Gastrocnemius medialis (tissue), 4 donors: ENCODE data around the gene PPFIA4. TPM values are rescaled to one million over a fixed set of nuclear protein-coding genes. Genes with fewer than 3 reads are reported as not detected.
A peak's percentile ranks its signal among the peaks of the same experiment; 100 is the strongest.

ENCODE experiments used
- ATAC-seq, 2 donors: fragments of 150-250 bp; one replicate each; pipeline ENCODE4 v1.9.1; 2016
- DNase-seq, 2 donors: peaks; one replicate each; pipeline ENCODE4 v3.0.0-alpha.2; 2019
- H3K27ac ChIP-seq, 4 donors: fragments of 200-600 bp; sonication (generic); 1 replicate in 1 of 4; 2 replicates in 3 of 4; pipeline ENCODE4 v1.5.1; 2016 to 2018; ENCODE audit warnings: mild to moderate bottlenecking in 2 of 4, moderate library complexity in 1 of 4
- H3K27me3 ChIP-seq, 3 donors: fragments of 200-600 bp; sonication (generic) in 2 of 3; 1 replicate in 1 of 3; 2 replicates in 2 of 3; pipeline versions ENCODE4 v1.5.1 to v1.6.0; 2016 to 2019; ENCODE audit warnings: mild to moderate bottlenecking in 1 of 3, moderate library complexity in 1 of 3
- H3K36me3 ChIP-seq, 2 donors: fragments of 200-600 bp; sonication (generic) in 1 of 2; one replicate each; pipeline ENCODE4 v1.5.1; 2017 to 2018
- H3K4me1 ChIP-seq, 2 donors: fragments of 200-600 bp; sonication (generic) in 1 of 2; one replicate each; pipeline ENCODE4 v1.5.1; 2016 to 2017; ENCODE audit warnings: mild to moderate bottlenecking in 2 of 2
- H3K4me3 ChIP-seq, 4 donors: fragments of 200-600 bp; sonication (generic) in 3 of 4; 1 replicate in 1 of 4; 2 replicates in 3 of 4; pipeline ENCODE4 v1.5.1; 2016 to 2019; ENCODE audit warnings: mild to moderate bottlenecking in 2 of 4
- H3K9me3 ChIP-seq, 3 donors: fragments of 200-600 bp; sonication (generic) in 2 of 3; 1 replicate in 1 of 3; 2 replicates in 2 of 3; pipeline ENCODE4 v1.5.1; 2016 to 2019
- POLR2A ChIP-seq, 2 donors: fragments of 450-650 bp; IDR thresholded peaks; one replicate each; pipeline ENCODE4 v1.6.1; 2017; ENCODE audit warnings: antibody characterized with exemption in 2 of 2, mild to moderate bottlenecking in 2 of 2, moderate library complexity in 2 of 2
- in situ Hi-C, 4 donors: fragments of 200-750 bp; cut with MboI; loops; one replicate each; pipeline versions ENCODE4 v1.15.0 to v1.8.0; 2017; ENCODE audit warnings: low sequenced_read_pairs in 4 of 4
- intact Hi-C: fragments of 100-400 bp; cut with DNase I; formaldehyde crosslinking; loops from one replicate; pipeline ENCODE4 v1.15.1; 2023; ENCODE audit warnings: low total_unique reads
- total RNA-seq, 4 donors: library from RNA; depleted of rRNA; stranded (reverse); fragments of >200 nt; gene quantifications; one replicate each; pipeline versions ENCODE4 v1.1.0 to v1.2.3, GENCODE V29; 2016
- TF ChIP-seq, protein P1 (sequence below), 5 experiments: fragments of 450-650 bp in 3 of 5; fragments of 200-600 bp in 2 of 5; sonication (generic) in 2 of 5; IDR thresholded peaks in 4 of 5; conservative IDR thresholded peaks in 1 of 5; 1 replicate in 4 of 5; 2 replicates in 1 of 5; pipeline ENCODE4 v1.5.1; 2016 to 2019; ENCODE audit warnings: antibody characterized with exemption in 5 of 5, mild to moderate bottlenecking in 3 of 5, moderate library complexity in 3 of 5

The PPFIA4 gene
- total RNA-seq, 4 donors from 2014 or later: 8.4 to 45.5 (median 33.1) TPM

DNA sequence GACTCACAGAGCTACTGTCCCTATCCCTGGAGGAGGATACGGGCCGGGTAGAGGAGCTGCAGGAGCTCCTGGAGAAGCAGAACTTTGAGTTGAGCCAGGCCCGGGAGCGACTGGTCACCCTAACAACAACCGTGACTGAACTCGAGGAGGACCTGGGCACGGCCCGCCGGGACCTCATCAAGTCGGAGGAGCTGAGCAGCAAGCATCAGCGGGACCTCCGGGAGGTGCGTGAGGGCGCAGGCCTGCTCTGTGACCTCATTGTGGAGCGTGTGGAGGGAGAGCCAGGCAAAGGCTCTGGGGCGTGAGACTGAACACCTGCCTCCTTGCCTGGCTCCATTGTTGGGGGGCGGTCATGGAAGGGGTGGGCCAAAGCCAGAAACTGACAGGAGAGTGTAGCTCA, 19.0 kb downstream of the PPFIA4 start:
- intact Hi-C loops (no loop called here), in situ Hi-C loops (no loop called here)
- Histone ChIP-seq H3K9me3 (no peaks in the 10 kb centered on the region), H3K36me3 (peaks cover 0 to 36% of the 10 kb centered on the region in 2 donors), H3K4me3 (no peak overlapping the region), H3K4me1 (peaks cover 0 to 10% of the 10 kb centered on the region in 2 donors), H3K27ac (no peak overlapping the region), H3K27me3 (no peaks in the 10 kb centered on the region)
- TF ChIP-seq, protein P1, sequence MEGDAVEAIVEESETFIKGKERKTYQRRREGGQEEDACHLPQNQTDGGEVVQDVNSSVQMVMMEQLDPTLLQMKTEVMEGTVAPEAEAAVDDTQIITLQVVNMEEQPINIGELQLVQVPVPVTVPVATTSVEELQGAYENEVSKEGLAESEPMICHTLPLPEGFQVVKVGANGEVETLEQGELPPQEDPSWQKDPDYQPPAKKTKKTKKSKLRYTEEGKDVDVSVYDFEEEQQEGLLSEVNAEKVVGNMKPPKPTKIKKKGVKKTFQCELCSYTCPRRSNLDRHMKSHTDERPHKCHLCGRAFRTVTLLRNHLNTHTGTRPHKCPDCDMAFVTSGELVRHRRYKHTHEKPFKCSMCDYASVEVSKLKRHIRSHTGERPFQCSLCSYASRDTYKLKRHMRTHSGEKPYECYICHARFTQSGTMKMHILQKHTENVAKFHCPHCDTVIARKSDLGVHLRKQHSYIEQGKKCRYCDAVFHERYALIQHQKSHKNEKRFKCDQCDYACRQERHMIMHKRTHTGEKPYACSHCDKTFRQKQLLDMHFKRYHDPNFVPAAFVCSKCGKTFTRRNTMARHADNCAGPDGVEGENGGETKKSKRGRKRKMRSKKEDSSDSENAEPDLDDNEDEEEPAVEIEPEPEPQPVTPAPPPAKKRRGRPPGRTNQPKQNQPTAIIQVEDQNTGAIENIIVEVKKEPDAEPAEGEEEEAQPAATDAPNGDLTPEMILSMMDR (IDR thresholded peaks at IDR 0.05 in 4 of 5, conservative IDR thresholded peaks at IDR 0.05 in 1 of 5): no peak
- no peak for TF ChIP-seq POLR2A (IDR thresholded peaks at IDR 0.05)
- no peak for ATAC-seq
- peak in 1 of 2 donors; percentile 9 for DNase-seq

DNA sequence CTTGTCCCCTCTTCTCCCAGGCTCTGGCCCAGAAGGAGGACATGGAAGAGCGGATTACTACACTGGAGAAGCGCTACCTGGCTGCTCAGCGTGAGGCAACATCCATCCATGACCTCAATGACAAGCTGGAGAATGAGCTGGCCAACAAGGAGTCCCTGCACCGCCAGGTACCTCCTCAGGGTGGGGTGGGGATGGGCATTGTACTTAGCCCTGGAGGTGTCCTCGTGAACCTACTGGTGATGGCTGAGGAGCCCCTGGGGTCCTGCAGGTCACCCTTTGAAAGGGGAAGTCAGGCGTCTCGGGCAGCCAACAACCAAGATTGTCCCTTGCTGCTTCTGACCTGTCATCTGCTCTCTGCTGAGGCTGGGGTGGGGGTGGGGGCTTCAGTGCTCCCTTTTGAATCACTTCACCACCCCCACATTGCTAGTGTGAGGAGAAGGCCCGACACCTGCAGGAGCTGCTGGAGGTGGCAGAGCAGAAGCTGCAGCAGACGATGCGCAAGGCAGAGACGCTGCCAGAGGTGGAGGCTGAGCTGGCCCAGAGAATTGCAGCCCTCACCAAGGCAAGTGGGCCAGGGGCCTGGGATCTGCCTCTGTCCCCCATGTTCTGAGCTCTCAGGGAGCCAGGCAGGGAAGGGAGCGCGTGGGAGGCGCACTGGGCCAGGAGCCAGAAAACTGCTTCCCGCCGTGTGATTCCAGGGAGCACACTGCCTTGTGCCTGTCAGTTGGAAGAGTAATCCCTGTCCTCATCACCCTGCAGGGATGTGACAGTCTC, 19.7 kb downstream of the PPFIA4 start:
- no peak for TF ChIP-seq POLR2A (IDR thresholded peaks at IDR 0.05)
- TF ChIP-seq, protein P1 (IDR thresholded peaks at IDR 0.05 in 4 of 5, conservative IDR thresholded peaks at IDR 0.05 in 1 of 5): no peak
- in situ Hi-C loops: no loop called here
- no peaks in the 10 kb centered on the region for H3K27me3 ChIP-seq
- intact Hi-C loops: no loop called here
- DNase-seq: no peak
- peaks cover 0 to 10% of the 10 kb centered on the region in 2 donors for H3K4me1 ChIP-seq
- H3K9me3 ChIP-seq: no peaks in the 10 kb centered on the region
- H3K36me3 ChIP-seq: peaks cover 0 to 36% of the 10 kb centered on the region in 2 donors
- no peak for ATAC-seq
- no peak overlapping the region for H3K27ac ChIP-seq
- H3K4me3 ChIP-seq: no peak overlapping the region

DNA sequence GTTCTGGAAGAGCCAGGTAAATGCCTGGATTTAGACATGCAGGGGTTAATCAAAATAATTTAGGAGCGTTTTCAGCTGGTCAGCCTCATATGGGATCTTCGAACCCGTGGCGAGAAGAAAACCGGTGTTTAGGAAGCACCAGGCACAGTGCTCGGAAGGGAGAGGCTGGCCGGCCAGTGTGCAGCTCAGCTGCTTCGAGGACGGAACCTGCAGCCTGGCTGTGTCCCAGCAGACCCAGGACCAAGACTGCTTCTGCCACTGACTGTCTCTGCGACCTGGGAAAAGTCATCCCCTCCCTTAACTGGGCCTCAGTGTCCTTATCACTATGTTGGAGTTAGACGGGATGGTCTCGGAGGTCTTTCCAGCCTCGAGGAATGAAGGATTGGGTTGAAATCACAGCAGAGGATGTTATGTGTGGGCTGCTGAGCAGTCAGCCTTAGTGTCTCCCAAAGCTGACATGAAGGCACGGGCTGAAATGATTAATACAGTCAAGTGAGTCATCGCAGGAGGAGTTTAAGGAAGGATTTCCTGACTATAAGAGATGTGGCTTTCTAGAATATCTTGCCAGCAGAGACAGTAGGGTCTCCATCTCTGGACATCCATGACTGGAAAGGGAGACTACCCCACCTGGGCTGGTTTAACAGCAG, 20.8 kb downstream of the PPFIA4 start:
- Histone ChIP-seq H3K27ac (no peak overlapping the region), H3K27me3 (no peaks in the 10 kb centered on the region), H3K36me3 (peaks cover 0 to 36% of the 10 kb centered on the region in 2 donors), H3K4me1 (peaks cover 2 to 9% of the 10 kb centered on the region in 2 donors), H3K4me3 (no peak overlapping the region), H3K9me3 (no peaks in the 10 kb centered on the region)
- no peak for ATAC-seq
- intact Hi-C loops: no loop called here
- DNase-seq: no peak
- in situ Hi-C loops: no loop called here
- TF ChIP-seq, protein P1 (IDR thresholded peaks at IDR 0.05 in 4 of 5, conservative IDR thresholded peaks at IDR 0.05 in 1 of 5): no peak
- no peak for TF ChIP-seq POLR2A (IDR thresholded peaks at IDR 0.05)

DNA sequence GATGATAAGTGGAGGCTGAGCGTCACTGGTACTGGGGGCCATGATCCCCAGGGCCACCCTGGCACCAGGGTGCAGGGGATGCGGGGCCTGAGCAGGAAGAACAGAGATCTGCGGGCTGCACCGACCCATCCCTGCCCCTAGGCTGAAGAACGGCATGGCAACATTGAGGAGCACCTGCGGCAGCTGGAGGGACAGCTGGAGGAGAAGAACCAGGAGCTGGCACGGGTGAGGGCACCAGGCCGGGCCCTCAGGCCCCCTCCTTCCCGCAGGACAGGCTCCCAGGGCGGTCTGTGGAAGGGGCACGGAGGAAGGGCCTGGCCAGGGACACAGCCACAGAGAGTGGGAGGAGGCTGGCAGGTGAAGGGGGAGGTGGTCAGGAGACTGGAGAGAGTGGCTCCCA, 21.8 kb downstream of the PPFIA4 start:
- no peaks in the 10 kb centered on the region for H3K9me3 ChIP-seq
- H3K36me3 ChIP-seq: peaks cover 0 to 36% of the 10 kb centered on the region in 2 donors
- H3K27ac ChIP-seq: no peak overlapping the region
- intact Hi-C loops (no loop called here), in situ Hi-C loops (no loop called here)
- H3K4me1 ChIP-seq: peaks cover 0 to 9% of the 10 kb centered on the region in 2 donors
- ATAC-seq: no peak
- no peak for DNase-seq
- H3K27me3 ChIP-seq: no peaks in the 10 kb centered on the region
- TF ChIP-seq, protein P1 (IDR thresholded peaks at IDR 0.05 in 4 of 5, conservative IDR thresholded peaks at IDR 0.05 in 1 of 5): no peak
- no peak for TF ChIP-seq POLR2A (IDR thresholded peaks at IDR 0.05)
- no peak overlapping the region for H3K4me3 ChIP-seq
